Astrocyte of the cerebellum (primary cell): ENCODE data around the gene SLC10A7.

Source experiments
- DNase-seq: peaks from one replicate; pipeline ENCODE4 v3.0.0-alpha.2; 2011; ENCODE audit warnings: low read depth
- H3K4me3 ChIP-seq: 2 replicates; pipeline ENCODE4 v1.5.1; 2011; ENCODE audit warnings: mild to moderate bottlenecking, low read depth, low read length, moderate library complexity
- CTCF ChIP-seq: IDR thresholded peaks from 2 replicates; pipeline ENCODE4 v1.5.1; 2012; ENCODE audit warnings: low read length, low read depth, moderate library complexity, mild to moderate bottlenecking; ENCODE audit errors: missing control alignments
- in situ Hi-C: cut with HindIII; loops from 2 replicates; pipeline ENCODE4 v1.10.0; 2017; ENCODE audit warnings: low sequenced_read_pairs

SLC10A7 gene

GRCh38 chr4:146236216-146236615 lies 285.5 kb downstream of the SLC10A7 start:
- in situ Hi-C loops: no loop called here
- DNase-seq: no peak
- TF ChIP-seq CTCF: no peak
- no peak overlapping the region for H3K4me3 ChIP-seq

- DNase-seq: no peak
- in situ Hi-C loops: no loop called here
- H3K4me3 ChIP-seq: no peak overlapping the region
- TF ChIP-seq CTCF: no peak
Measured at GRCh38 chr4:146235654-146236177, 286.0 kb downstream of the SLC10A7 start.

- in situ Hi-C loops: no loop called here
- no peak overlapping the region for H3K4me3 ChIP-seq
- TF ChIP-seq CTCF: no peak
- no peak for DNase-seq
Measured at GRCh38 chr4:146232131-146232722, 289.5 kb downstream of the SLC10A7 start.

- no peak for DNase-seq
- no peak for TF ChIP-seq CTCF
- in situ Hi-C loops: no loop called here
- H3K4me3 ChIP-seq: no peak overlapping the region
Measured at GRCh38 chr4:146229406-146229805, 292.3 kb downstream of the SLC10A7 start.

- no peak for TF ChIP-seq CTCF
- H3K4me3 ChIP-seq: no peak overlapping the region
- DNase-seq: no peak
- in situ Hi-C loops: no loop called here
Measured at GRCh38 chr4:146224326-146224966, 297.3 kb downstream of the SLC10A7 start.

GRCh38 chr4:146222313-146222712 lies 299.4 kb downstream of the SLC10A7 start:
- no peak for DNase-seq
- no peak for TF ChIP-seq CTCF
- no peak overlapping the region for H3K4me3 ChIP-seq
- in situ Hi-C loops: no loop called here
